HG03354 (cell line): ENCODE data around the gene ABCF2.
A peak's percentile ranks its signal among the peaks of the same experiment; 100 is the strongest.

ENCODE experiments used
- ATAC-seq: cut with Tn5 transposase; IDR thresholded peaks from one replicate; pipeline ENCODE4 v1.9.1; 2021; ENCODE audit warnings: mild to moderate bottlenecking; ENCODE audit not compliant: unreplicated experiment, poor library complexity, severe bottlenecking

Gene ABCF2

DNA sequence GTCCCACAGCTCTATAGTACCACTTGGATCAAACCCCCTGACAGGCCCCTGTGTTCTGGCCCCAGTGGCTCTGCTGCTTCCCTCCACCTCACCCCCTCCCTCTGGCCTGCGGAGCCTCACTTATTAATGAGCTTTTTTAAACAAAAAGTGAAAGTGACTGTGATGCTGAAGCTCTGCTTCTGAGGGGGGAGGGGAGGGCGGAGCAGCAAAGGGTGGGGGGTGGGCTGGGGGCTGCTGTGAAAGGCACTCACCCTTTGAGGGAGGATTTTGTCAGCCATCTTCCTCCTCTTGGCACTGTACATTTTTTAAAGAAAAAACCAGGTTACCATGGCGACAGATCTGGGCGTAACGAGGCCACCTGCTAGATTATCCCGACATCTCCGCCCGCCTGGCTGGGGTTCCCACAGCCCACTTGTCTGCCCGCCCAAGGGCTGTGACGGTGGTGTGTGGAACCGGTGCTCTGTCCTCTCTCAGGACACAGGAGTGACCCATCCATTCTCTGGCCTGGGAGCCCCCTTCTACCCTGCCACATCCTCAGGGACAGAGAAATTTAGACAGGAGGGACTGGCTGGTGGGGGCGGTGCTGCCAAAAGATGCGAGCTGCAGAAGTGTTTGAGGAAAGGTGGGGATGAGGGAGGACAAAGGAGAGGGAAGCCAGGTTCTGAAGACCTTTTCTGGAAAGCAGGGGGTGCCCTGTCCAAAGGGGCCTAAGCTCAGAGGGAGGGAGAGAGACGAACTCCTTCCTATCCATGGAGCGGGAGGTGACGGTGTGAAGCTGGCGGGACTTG, 16.6 kb upstream of the ABCF2 start:
- peak; percentile 45 for ATAC-seq

DNA sequence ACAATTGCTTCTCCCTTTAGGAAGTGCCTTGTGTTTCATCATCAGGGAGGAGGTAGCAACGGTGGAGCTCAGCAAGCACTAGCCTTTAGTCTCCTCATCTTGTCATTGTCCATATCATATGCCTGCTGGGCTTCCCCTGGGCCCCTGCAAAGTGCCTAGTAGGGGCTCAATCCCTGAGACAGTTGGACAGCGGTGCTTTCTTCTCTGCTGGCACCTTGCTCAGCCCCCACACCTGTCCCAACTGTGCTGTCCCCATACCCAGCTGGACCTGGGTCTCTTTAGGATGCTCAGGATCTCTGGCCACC, 16.0 kb upstream of the ABCF2 start:
- ATAC-seq = no peak

DNA sequence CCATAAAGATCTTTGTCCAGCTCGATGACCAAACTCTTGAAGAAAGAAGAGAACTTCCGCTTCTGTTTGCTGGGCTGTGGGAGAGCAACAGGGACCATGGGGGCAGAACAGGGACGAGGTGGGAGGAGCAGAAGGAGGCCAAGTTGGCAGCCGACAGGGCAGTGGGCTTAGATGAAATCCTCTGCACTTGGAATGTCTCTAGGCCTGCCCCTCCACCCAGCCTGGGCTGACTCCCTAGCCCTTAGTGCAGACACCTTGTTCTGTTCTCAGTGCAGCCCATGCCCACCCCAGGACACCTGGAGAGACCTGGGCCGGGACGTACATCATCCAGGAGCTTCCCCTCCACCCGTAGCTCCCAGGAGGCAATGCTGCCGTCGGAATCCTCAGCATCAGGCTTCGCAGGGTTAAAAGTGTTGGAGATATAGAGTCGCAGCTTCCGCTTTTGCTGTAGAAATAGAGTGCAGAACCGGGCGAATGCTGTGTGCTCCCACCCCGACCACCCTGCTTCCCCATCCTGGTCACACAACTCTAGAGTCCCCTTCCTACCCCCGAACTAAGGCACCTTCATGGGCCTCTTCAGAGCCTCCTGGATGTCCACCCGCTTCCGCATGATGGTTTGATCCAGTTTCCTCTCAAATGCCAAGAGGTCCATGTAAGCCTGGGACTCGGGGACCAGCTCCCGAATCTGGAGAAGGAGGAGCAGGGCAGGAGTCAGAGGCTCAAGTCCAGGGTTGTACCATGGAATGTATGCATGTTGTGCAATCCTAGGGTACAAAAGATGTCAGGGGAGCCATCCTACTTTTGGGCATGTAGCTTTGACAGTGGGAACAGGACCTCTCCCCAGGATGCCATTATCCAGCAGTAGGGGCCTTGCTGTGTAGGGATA, 15.4 kb upstream of the ABCF2 start:
- no peak for ATAC-seq

DNA sequence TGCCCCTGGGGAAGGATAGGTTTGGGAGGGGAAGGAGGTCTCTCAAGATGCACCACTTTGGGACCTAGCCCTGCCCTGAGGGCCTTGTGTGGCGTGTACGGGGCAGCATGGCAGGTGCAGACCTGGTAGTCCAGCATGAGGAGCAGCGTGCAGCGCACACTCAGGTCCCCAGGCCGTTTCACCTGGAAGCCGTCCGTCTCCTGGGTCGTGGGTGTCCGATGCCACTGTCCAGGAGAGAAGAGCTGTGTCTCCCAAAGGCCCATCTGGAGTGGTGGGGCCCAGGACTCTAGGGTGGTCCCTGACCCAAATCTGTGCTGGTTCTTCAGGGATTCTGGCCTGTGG, 14.7 kb upstream of the ABCF2 start:
- no peak for ATAC-seq

DNA sequence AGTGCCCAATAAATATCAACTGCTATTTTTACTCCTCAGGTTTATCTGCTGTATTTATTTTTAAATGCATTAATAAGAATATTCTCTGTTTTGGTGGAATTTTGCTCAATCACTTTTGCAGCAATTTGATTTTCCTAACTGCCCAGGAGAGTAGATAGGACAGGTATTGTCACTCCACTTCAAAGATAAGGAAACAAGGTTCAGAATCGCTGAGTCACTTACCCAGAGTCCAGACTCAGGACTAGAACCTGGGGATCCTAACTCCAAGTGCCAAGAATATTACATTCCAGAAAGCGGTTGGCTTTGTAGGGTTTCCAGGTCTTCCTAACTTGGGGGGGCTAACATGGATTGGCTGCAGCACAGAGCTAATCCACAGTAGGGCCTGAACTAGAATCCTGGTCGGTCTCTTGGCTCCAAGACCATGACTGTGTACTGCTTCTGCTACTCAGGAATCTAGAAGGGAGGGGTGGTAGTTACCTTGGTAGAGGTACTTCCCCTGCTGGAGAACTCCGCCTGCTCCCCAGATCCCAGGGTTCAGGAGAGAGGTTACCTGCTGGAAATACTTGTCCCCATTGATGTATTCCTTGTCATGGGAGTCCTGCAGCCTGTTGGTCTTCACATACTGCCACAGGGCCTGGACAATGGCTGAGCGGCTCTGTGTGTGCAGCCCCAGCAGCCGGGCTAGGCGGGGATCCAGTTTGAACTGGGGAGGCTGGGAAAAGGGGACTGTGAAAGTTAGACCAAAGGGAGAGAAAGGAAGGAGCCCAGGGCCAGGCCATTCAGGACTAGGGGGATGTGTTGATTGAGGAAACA, 14.1 kb upstream of the ABCF2 start:
- no peak for ATAC-seq

DNA sequence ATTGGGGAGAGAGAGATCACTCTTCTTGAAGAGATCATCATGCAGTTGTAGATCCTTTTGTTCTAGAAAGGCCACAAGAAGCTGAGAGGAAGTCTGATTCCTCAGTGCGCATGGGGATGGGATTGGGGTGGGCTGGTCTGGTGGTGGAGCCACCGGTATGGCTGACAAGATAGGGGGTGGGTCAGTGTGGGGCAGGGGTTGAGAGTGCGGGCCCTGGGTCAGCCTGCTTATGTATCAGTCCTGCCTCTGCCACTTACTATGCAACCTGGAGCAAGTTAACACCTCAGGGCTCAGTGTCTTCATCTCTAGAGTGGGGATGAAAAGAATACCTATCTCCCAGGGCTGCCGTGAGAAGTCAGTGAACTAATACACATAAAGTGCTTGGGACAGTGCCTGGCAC, 13.5 kb upstream of the ABCF2 start:
- ATAC-seq = no peak

DNA sequence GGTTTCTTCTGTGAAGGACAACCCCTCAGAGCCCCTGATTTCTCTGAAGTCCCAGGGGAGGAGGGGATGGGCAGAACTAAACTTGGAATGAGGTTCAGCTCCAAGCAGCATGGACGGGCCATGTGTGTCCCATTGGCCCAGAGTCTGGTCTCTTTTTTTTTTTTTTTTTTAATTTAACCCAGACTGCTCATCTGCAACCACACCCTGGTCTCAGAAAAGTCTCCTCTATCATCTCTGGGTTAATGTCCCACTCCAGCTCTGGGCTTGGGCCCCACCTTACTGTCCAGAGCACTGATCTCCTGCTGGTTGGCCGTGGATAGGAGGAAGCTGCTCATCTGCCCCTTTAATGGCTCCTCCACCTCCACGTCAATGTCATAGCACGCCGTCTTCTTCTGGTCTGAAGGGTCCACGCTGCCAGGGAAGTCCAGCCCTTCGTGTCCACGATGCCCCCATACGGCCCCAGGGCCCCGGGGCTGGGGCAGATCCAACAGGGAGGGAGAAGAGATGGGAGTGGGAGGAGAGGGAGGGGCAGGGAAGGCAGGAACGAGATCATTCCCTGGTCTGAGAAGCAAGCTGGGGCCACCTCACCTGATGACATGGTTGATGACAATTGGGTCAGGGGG, 12.9 kb upstream of the ABCF2 start:
- ATAC-seq = no peak

DNA sequence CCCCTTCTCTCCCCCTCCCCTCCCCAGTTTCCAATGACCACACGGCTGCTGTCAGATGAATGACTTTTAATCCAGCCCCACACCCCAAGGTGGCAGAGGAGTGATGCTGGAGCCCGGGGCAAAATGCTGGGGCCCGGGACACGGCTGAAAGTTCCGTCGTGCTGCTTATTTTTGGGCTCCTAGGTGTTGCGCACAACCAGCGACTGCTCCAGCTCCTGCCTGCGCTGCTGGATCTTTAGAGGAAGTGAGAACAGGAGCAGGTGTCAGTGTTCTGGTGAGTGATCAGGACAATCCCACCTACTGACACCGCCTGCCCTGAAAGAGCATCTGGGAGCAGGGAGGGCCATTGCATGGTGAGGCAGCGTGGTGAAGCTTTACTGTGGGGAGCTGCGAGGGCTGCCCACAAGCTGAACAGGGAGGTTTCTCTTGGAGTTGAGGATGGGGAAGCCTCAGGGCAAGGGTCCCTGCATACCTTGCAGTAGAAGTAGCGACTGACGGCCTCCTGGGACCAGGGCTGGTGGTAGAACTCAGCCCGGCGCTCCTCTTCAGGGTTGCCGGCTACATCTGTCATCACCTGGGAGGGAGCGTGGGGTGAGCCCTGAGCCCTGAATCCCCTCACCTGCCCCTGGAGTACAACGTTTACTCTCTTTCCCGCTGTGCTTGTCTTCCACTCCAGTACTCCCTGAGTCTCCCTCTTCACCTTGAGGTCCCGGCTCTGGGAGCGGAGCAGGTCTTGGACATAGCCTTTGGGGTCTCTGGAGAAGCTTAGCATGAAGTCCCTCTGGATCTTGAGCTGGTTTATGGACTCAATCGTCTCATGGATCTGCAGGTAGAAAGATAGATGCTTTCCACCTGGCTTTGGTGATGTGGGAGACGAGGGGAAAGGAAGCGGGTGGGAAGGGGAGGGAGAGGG, 12.2 kb upstream of the ABCF2 start:
- ATAC-seq = no peak

DNA sequence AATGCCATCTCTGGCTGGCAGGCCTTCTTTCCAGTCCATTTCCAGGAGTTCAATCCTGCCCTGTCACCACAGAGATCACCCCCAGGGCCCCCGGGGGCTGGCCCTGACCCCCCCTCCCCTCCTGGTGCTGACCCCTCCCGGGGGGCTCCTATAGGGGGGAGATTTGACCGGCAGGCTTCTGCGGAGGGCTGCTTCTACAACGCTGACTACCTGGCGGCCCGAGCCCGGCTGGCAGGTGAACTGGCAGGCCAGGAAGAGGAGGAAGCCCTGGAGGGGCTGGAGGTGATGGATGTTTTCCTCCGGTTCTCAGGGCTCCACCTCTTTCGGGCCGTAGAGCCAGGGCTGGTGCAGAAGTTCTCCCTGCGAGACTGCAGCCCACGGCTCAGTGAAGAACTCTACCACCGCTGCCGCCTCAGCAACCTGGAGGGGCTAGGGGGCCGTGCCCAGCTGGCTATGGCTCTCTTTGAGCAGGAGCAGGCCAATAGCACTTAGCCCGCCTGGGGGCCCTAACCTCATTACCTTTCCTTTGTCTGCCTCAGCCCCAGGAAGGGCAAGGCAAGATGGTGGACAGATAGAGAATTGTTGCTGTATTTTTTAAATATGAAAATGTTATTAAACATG, 11.3 kb upstream of the ABCF2 start:
- no peak for ATAC-seq

DNA sequence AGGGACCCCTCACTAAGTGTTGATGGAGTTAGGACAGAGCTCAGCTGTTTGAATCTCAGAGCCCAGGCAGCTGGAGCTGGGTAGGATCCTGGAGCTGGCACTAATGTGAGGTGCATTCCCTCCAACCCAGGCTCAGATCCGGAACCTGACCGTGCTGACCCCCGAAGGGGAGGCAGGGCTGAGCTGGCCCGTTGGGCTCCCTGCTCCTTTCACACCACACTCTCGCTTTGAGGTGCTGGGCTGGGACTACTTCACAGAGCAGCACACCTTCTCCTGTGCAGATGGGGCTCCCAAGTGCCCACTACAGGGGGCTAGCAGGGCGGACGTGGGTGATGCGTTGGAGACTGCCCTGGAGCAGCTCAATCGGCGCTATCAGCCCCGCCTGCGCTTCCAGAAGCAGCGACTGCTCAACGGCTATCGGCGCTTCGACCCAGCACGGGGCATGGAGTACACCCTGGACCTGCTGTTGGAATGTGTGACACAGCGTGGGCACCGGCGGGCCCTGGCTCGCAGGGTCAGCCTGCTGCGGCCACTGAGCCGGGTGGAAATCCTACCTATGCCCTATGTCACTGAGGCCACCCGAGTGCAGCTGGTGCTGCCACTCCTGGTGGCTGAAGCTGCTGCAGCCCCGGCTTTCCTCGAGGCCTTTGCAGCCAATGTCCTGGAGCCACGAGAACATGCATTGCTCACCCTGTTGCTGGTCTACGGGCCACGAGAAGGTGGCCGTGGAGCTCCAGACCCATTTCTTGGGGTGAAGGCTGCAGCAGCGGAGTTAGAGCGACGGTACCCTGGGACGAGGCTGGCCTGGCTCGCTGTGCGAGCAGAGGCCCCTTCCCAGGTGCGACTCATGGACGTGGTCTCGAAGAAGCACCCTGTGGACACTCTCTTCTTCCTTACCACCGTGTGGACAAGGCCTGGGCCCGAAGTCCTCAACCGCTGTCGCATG, 10.5 kb upstream of the ABCF2 start:
- ATAC-seq = no peak

DNA sequence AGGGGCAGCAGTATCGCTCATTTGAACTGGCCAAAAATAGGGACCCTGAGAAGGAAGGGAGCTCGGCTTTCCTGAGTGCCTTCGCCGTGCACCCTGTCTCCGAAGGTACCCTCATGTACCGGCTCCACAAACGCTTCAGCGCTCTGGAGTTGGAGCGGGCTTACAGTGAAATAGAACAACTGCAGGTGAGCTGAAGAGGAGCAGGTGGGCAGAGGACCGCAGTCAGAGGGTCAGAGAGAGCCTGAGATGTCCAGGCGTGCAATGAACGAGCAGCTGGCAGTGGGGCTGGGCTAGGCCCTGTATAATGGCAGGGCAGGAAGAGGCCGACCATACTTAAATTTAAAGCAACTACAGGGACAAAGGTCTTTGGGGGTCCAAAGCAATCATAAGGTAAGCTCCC, 9.4 kb upstream of the ABCF2 start:
- ATAC-seq = no peak

DNA sequence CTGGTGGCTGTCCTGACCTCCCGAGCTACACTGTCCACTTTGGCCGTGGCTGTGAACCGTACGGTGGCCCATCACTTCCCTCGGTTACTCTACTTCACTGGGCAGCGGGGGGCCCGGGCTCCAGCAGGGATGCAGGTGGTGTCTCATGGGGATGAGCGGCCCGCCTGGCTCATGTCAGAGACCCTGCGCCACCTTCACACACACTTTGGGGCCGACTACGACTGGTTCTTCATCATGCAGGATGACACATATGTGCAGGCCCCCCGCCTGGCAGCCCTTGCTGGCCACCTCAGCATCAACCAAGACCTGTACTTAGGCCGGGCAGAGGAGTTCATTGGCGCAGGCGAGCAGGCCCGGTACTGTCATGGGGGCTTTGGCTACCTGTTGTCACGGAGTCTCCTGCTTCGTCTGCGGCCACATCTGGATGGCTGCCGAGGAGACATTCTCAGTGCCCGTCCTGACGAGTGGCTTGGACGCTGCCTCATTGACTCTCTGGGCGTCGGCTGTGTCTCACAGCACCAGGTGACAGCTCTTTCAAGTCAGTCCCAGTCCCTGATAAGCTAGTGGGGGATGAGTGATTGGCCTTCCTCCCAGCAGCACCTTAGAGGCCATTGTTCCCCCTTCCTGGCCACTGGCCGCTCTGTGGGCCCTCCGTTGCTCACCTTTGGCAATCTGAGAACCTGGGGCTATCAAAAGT, 8.2 kb upstream of the ABCF2 start:
- no peak for ATAC-seq

DNA sequence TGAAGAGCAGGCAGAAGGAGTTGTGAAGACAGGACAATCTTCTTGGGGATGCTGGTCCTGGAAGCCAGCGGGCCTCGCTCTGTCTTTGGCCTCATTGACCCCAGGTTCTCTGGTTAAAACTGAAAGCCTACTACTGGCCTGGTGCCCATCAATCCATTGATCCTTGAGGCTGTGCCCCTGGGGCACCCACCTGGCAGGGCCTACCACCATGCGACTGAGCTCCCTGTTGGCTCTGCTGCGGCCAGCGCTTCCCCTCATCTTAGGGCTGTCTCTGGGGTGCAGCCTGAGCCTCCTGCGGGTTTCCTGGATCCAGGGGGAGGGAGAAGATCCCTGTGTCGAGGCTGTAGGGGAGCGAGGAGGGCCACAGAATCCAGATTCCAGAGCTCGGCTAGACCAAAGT, 6.8 kb upstream of the ABCF2 start:
- no peak for ATAC-seq

DNA sequence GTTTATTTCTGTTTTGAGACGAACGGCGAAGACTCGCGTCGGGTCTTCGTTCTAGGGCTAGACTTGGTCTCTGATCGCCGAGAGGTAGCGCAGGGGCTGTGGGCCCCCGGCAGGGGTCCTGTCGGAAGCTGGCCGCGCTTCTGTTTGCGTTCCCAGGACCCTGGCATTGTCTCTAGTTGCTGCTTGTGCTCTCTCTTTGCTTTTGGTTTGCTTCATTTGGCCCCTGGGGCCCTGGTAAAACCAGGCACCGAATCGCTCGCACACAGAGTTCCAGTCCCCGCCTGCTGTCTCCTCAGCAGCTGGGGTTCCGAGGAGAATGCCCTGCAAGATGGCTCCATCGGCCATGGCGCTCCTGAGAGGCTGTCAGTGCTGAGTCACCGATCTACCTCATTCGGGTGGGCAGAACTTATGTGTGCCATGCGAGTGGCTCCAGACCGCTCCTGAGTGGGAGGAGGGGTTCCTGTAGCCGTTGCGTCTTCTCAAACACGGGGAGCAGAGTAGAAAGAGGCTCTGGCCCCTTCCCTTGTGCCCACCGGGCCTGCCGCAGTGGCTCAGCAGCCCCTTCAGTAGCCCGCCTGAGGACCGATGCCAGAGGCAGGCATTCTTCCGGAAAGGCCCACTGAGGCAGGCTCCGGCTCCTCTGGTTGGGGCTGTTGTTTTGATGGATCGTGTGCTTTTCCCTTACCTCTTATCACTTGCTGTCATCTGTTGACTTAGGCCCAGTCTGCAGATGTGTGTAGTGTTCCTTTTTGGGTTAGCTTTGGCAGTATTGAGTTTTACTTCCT, 6.1 kb upstream of the ABCF2 start:
- peak; percentile 44 for ATAC-seq

DNA sequence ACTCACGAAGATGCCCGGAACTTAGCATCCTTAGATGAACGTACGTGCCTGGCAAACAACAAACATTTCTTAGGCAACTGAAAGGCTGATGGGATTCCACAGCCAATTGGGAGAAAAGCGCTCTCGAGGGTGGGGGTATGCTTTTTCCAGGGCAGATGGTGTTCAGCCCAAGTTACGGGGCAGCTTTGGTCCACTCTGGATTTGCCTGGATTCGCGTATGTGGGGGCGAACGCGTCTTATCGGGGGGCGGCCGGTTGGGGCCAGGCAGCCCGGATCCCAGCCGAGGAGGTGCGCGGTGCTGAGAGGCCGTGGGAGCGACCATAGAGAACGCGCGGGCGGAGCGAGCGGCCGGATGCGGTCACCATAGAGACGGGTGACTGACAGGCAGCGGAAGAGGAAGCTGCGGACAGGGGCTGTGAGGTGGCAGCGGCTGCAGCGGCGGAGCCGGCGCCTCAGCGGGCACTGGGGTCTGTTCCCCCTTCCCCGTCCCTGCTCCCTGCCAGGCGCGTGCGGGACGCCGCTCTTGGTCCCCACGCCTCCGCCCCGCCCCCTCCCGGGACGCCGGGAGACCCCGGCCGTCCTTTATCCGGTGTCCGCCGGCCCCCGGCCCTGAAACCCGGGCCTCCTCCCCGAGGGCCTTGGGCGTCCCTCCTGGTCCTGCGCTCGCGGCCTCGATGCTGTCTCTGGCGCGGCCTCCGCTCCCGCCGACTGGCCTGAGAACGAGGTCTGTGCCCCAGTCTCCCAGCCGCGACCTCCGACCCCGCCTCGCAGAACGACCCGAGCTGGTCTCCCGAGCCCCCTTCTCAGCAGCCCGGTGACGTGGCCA, 5.3 kb upstream of the ABCF2 start, which contains the start of gene CHPF2:
CHPF2 (plus strand) TSS at position 393 of the 826 bp plus-strand sequence. CDS start 1,529 bp downstream, outside the sequence.
- peak; percentile 98 for ATAC-seq
